K562 (cell line): ENCODE results near the gene RXRA. TPM values are rescaled to one million over a fixed set of nuclear protein-coding genes. Genes with fewer than 3 reads are reported as not detected.

Source experiments
- ATAC-seq: fragments of 200-7000 bp; cut with Tn5 transposase; 3 replicates; pipeline ENCODE4 v1.9.1; 2020; ENCODE audit warnings: moderate library complexity
- BruUV-seq: library from RNA; stranded (reverse); fragments of 400-500 nt; replicated peaks from 2 replicates; lab custom pipeline; 2021; lab: Mats Ljungman, UMichigan
- CTCF ChIA-PET: fragments of 300-600 bp; formaldehyde crosslinking; extraction: SDS; loops from one replicate; lab custom pipeline; 2021; ENCODE audit warnings: low intra/inter-chr PET ratio; lab: Yijun Ruan, JAX
- POLR2A ChIA-PET: fragments of 300-600, 350-650 bp; sonication (Branson Sonifier 250); formaldehyde crosslinking; extraction: SDS; loops from one replicate; lab custom pipeline; 2021; ENCODE audit warnings: antibody characterized with exemption, inconsistent platforms; lab: Yijun Ruan, JAX
- DNase-seq, 4 experiments: peaks; one replicate each; pipeline versions ENCODE4 v3.0.0 to v3.0.0-alpha.2; 2011 to 2018; ENCODE audit warnings: low spot score in 3 of 4, mixed read lengths in 3 of 4; ENCODE audit errors: extremely low read depth in 1 of 4
- FAIRE-seq: peaks from 2 replicates; lab custom pipeline; 2011; peaks lifted over from hg19 to GRCh38; lab: Jason Lieb, UNC
- H2AFZ ChIP-seq: 2 replicates; pipeline ENCODE4 v1.6.0; 2011; ENCODE audit warnings: low read depth, low read length, control low read depth, inconsistent platforms
- H3K27ac ChIP-seq: fragments of 200-600 bp; 3 replicates; pipeline ENCODE4 v1.8.0; 2011; ENCODE audit warnings: low read depth, mild to moderate bottlenecking, control low read depth, inconsistent platforms, low read length, moderate library complexity, mixed read lengths; ENCODE audit errors: extremely low read depth
- H3K27me3 ChIP-seq, 2 experiments: fragments of 300-600 bp in 1 of 2; 2 replicates in 1 of 2; 3 replicates in 1 of 2; pipeline versions ENCODE4 v1.6.0 to v1.8.0; 2011; ENCODE audit warnings: inconsistent platforms in 2 of 2, low read length in 2 of 2, mild to moderate bottlenecking in 1 of 2, mixed read lengths in 1 of 2, moderate library complexity in 1 of 2; ENCODE audit not compliant: control insufficient read depth in 2 of 2, insufficient read depth in 2 of 2
- H3K36me3 ChIP-seq: fragments of 300-600 bp; 3 replicates; pipeline ENCODE4 v1.8.0; 2011; ENCODE audit warnings: mild to moderate bottlenecking, low read length, inconsistent platforms; ENCODE audit not compliant: control insufficient read depth, insufficient read depth
- H3K4me1 ChIP-seq, 2 experiments: fragments of 200-600 bp in 1 of 2; replicated peaks in 1 of 2; 2 replicates in 1 of 2; 3 replicates in 1 of 2; pipeline versions ENCODE4 v1.5.1 to v1.8.0; 2011; ENCODE audit warnings: inconsistent platforms in 2 of 2, low read length in 2 of 2, mild to moderate bottlenecking in 1 of 2, mixed read lengths in 1 of 2, moderate library complexity in 1 of 2; ENCODE audit not compliant: control insufficient read depth in 2 of 2, insufficient read depth in 2 of 2
- H3K4me2 ChIP-seq: 2 replicates; pipeline ENCODE4 v1.6.1; 2011; ENCODE audit warnings: low read length, control low read depth, inconsistent platforms, mixed read lengths; ENCODE audit not compliant: insufficient read depth
- H3K4me3 ChIP-seq: fragments of 200-600 bp; sonication (generic), shearing (Covaris generic); 2 replicates; pipeline ENCODE4 v1.5.1; 2016; ENCODE audit warnings: control low read depth, inconsistent platforms
- H3K79me2 ChIP-seq: fragments of 200-600 bp; 3 replicates; pipeline ENCODE4 v1.8.0; 2011; ENCODE audit warnings: low read length, inconsistent platforms; ENCODE audit not compliant: control insufficient read depth, insufficient read depth
- H3K9ac ChIP-seq, 2 experiments: 2 replicates each; pipeline versions ENCODE4 v1.6.0 to v1.6.1; 2011; ENCODE audit warnings: low read depth in 2 of 2, low read length in 2 of 2, control low read depth in 1 of 2, inconsistent platforms in 1 of 2, mild to moderate bottlenecking in 1 of 2, mixed read lengths in 1 of 2; ENCODE audit not compliant: insufficient read depth in 1 of 2
- H3K9me1 ChIP-seq: one replicate; pipeline ENCODE4 v1.6.0; 2011; ENCODE audit warnings: inconsistent platforms, mild to moderate bottlenecking, low read length, moderate library complexity; ENCODE audit not compliant: control insufficient read depth, insufficient read depth
- H3K9me3 ChIP-seq: replicated peaks from 2 replicates; pipeline ENCODE4 v1.5.1; 2011; ENCODE audit warnings: low read depth, low read length, inconsistent platforms; ENCODE audit not compliant: control insufficient read depth, insufficient read depth
- H4K20me1 ChIP-seq: replicated peaks from 2 replicates; pipeline ENCODE4 v1.6.1; 2011; ENCODE audit warnings: low read length, inconsistent platforms, mixed read lengths; ENCODE audit not compliant: control insufficient read depth, insufficient read depth
- ERF ChIP-seq: fragments of 450-650 bp; formaldehyde crosslinking; IDR thresholded peaks from 2 replicates; pipeline ENCODE4 v1.4.0; 2020; ENCODE audit warnings: mild to moderate bottlenecking, mixed read lengths
- HNRNPLL ChIP-seq: fragments of 200-400 bp; formaldehyde crosslinking; IDR thresholded peaks from 2 replicates; pipeline ENCODE4 v1.6.1; 2017; ENCODE audit warnings: low read length, low read depth, mild to moderate bottlenecking; ENCODE audit not compliant: poor library complexity, severe bottlenecking
- MED1 ChIP-seq: sonication (generic); formaldehyde crosslinking; IDR thresholded peaks from 2 replicates; pipeline ENCODE4 v1.8.1; 2023; ENCODE audit warnings: missing genetic modification reagents, borderline replicate concordance
- TEAD1 ChIP-seq, 2 experiments: fragments of 450-650 bp in 1 of 2; sonication (generic) in 1 of 2; formaldehyde crosslinking; IDR thresholded peaks; 2 replicates each; pipeline versions ENCODE4 v1.4.0 to v1.8.0; 2020 to 2022; ENCODE audit warnings: mild to moderate bottlenecking in 2 of 2, missing genetic modification reagents in 1 of 2
- U2AF1 ChIP-seq: fragments of 200-400 bp; formaldehyde crosslinking; optimal IDR thresholded peaks from 2 replicates; pipeline ENCODE3; 2017; ENCODE audit warnings: mild to moderate bottlenecking, low read depth, low read length, moderate library complexity
- ZNF551 ChIP-seq: fragments of 250-450 bp; sonication (Bioruptor Pico); IDR thresholded peaks from 2 replicates; pipeline ENCODE4 v1.5.0; 2021; ENCODE audit warnings: mild to moderate bottlenecking, moderate library complexity
- WGBS: fragments of 100-300 bp; shearing (Covaris generic); methylation state at CpG from one replicate; pipeline ENCODE4 v1.1.6; 2016; ENCODE audit warnings: low coverage, mixed read lengths; ENCODE audit not compliant: insufficient coverage; ENCODE audit errors: missing lambda C conversion rate; 5-methylcytosine and 5-hydroxymethylcytosine counted together
- in situ Hi-C: fragments of 300-500 bp; cut with MboI; formaldehyde crosslinking; loops from 4 replicates; pipeline ENCODE4 v1.15.0; 2018; ENCODE audit warnings: inconsistent platforms, mixed read lengths
- intact Hi-C: fragments of 100-400 bp; cut with micrococcal nuclease; formaldehyde crosslinking; loops from 2 replicates; pipeline ENCODE4 v1.14.2; 2022
- polyA plus RNA-seq, 8 experiments: library from polyadenylated mRNA; depleted of rRNA in 4 of 8; stranded (reverse) in 5 of 8; unstranded in 3 of 8; fragments of >200 nt; fragmentation: Nextera tagmentation in 2 of 8; fragmentation: Illumina TruSeq in 1 of 8; extraction: Ambion mirVana in 2 of 8; extraction: Trizol in 1 of 8; gene quantifications; 2 replicates each; pipeline versions ENCODE4 v1.2.1 to v1.2.3, GENCODE V29; 2011 to 2014; ENCODE audit warnings: inconsistent platforms in 1 of 8, missing spikeins in 1 of 8
- total RNA-seq, 7 experiments: library from RNA; depleted of rRNA in 6 of 7; stranded (reverse); fragments of >200 nt in 6 of 7; fragmentation: Illumina TruSeq in 2 of 7; extraction: Trizol in 2 of 7; gene quantifications; 2 replicates each; pipeline versions ENCODE4 v1.2.1 to v1.2.3, GENCODE V29; 2011 to 2021; ENCODE audit warnings: low replicate concordance in 1 of 7
- TF ChIP-seq, protein P1 (sequence below): fragments of 450-650 bp; formaldehyde crosslinking; IDR thresholded peaks from 2 replicates; pipeline ENCODE4 v1.4.0; 2020; ENCODE audit warnings: mild to moderate bottlenecking, moderate library complexity
- TF ChIP-seq, protein P2 (sequence below): fragments of 250-450 bp; sonication (Bioruptor Pico); IDR thresholded peaks from 2 replicates; pipeline ENCODE4 v1.5.0; 2021
- TF ChIP-seq, protein P3 (sequence below): fragments of 450-650 bp; IDR thresholded peaks from 2 replicates; pipeline ENCODE4 v1.6.1; 2016; ENCODE audit warnings: mild to moderate bottlenecking
- TF ChIP-seq, protein P4 (sequence below): sonication (generic); IDR thresholded peaks from 2 replicates; pipeline ENCODE4 v1.6.1; 2016

RXRA gene
- total and polyA plus RNA-seq, 9 of the 15 experiments (the other 6 are each of a cell fraction or from before 2014, with no cell fraction given): 0.35 to 23.6 (median 4.6) TPM

DNA sequence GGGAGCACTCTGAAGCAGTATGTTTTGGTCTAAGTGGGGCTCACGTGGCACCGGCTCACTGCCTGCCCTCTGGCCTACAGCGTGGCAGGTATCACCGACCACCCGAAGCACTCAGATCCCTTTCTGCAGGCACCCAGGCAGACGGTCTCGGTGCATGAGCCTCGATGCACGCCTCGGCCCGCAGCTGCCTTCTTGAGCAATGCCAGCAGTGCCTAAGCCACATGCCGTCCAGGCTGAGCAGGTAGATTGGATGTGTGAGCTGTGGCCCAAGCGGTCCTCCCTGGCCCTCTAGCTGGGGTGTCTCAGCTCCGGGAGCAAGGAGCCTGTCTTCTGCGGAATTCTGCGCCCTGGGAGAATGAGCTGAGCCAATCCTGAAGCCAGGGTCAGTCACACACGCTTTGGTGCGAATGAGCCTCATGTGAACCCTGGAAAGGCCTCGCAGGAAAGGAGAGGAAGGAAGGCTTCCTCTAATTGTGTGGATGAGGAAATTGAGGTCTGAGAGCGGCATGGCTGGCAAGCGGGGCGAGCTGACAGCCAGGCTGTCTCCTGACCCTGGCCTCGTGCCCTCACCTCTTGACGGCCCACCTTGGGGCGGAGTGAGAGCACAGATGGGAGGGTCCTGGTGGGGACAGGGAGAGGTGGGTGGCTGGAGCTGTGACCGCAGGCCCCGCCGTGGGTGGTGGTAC is 14.4 kb downstream of the RXRA start:
- in situ Hi-C loops: no loop called here
- Histone ChIP-seq H4K20me1 (peaks cover 21% of the 10 kb centered on the region; the same call in 1 of the 2 replicates), H3K79me2 (peaks cover 85% of the 10 kb centered on the region), H3K27ac (no peak overlapping the region; the same call in 2 of the 3 replicates), H3K9ac (peak overlapping the region in 1 of 2 experiments; percentile 23; a peak in 2 of 4 replicates), H3K4me2 (no peak overlapping the region), H3K36me3 (no peaks in the 10 kb centered on the region; the same call in 2 of the 3 replicates), H3K9me3 (no peaks in the 10 kb centered on the region), H3K4me3 (no peak overlapping the region), H2AFZ (no peak overlapping the region), H3K27me3 (no peaks in the 10 kb centered on the region), H3K9me1 (peaks cover 13% of the 10 kb centered on the region), H3K4me1 (peaks cover 49 to 100% of the 10 kb centered on the region in 2 experiments)
- POLR2A ChIA-PET: interaction anchor here (0.8 to 1.9 kb wide), 3 partner anchors 8 to 96 kb away, joined by 3 to 12 read pairs (median 3); no protein-coding TSS in a partner anchor
- CTCF ChIA-PET: no interaction called here
- WGBS: 94% methylated on average over 27 of the region's 28 CpGs
- DNase-seq: no peak
- intact Hi-C loops: no loop called here
- FAIRE-seq: no peak
- no peak for ATAC-seq
- BruUV-seq: no TSS peak
- no peak for TF ChIP-seq U2AF1
- no peak for TF ChIP-seq ERF (CRISPR knock-in tag)
- TF ChIP-seq, protein P1, sequence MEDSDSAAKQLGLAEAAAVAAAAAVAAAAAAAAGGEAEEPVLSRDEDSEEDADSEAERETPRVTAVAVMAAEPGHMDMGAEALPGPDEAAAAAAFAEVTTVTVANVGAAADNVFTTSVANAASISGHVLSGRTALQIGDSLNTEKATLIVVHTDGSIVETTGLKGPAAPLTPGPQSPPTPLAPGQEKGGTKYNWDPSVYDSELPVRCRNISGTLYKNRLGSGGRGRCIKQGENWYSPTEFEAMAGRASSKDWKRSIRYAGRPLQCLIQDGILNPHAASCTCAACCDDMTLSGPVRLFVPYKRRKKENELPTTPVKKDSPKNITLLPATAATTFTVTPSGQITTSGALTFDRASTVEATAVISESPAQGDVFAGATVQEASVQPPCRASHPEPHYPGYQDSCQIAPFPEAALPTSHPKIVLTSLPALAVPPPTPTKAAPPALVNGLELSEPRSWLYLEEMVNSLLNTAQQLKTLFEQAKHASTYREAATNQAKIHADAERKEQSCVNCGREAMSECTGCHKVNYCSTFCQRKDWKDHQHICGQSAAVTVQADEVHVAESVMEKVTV: no peak
- no peak for TF ChIP-seq HNRNPLL
- TF ChIP-seq, protein P2, sequence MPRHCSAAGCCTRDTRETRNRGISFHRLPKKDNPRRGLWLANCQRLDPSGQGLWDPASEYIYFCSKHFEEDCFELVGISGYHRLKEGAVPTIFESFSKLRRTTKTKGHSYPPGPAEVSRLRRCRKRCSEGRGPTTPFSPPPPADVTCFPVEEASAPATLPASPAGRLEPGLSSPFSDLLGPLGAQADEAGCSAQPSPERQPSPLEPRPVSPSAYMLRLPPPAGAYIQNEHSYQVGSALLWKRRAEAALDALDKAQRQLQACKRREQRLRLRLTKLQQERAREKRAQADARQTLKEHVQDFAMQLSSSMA (CRISPR knock-in tag): no peak
- TF ChIP-seq, protein P3, sequence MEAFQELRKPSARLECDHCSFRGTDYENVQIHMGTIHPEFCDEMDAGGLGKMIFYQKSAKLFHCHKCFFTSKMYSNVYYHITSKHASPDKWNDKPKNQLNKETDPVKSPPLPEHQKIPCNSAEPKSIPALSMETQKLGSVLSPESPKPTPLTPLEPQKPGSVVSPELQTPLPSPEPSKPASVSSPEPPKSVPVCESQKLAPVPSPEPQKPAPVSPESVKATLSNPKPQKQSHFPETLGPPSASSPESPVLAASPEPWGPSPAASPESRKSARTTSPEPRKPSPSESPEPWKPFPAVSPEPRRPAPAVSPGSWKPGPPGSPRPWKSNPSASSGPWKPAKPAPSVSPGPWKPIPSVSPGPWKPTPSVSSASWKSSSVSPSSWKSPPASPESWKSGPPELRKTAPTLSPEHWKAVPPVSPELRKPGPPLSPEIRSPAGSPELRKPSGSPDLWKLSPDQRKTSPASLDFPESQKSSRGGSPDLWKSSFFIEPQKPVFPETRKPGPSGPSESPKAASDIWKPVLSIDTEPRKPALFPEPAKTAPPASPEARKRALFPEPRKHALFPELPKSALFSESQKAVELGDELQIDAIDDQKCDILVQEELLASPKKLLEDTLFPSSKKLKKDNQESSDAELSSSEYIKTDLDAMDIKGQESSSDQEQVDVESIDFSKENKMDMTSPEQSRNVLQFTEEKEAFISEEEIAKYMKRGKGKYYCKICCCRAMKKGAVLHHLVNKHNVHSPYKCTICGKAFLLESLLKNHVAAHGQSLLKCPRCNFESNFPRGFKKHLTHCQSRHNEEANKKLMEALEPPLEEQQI: no peak
- TF ChIP-seq TEAD1 (CRISPR knock-in tag; IDR thresholded peaks at IDR 0.05): no peak
- TF ChIP-seq, protein P4, sequence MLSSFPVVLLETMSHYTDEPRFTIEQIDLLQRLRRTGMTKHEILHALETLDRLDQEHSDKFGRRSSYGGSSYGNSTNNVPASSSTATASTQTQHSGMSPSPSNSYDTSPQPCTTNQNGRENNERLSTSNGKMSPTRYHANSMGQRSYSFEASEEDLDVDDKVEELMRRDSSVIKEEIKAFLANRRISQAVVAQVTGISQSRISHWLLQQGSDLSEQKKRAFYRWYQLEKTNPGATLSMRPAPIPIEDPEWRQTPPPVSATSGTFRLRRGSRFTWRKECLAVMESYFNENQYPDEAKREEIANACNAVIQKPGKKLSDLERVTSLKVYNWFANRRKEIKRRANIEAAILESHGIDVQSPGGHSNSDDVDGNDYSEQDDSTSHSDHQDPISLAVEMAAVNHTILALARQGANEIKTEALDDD: no peak
- TF ChIP-seq MED1 (CRISPR knock-in tag): no peak
- TF ChIP-seq ZNF551 (CRISPR knock-in tag): no peak
